Measurements from ENCODE around the gene GINS1.

DNA sequence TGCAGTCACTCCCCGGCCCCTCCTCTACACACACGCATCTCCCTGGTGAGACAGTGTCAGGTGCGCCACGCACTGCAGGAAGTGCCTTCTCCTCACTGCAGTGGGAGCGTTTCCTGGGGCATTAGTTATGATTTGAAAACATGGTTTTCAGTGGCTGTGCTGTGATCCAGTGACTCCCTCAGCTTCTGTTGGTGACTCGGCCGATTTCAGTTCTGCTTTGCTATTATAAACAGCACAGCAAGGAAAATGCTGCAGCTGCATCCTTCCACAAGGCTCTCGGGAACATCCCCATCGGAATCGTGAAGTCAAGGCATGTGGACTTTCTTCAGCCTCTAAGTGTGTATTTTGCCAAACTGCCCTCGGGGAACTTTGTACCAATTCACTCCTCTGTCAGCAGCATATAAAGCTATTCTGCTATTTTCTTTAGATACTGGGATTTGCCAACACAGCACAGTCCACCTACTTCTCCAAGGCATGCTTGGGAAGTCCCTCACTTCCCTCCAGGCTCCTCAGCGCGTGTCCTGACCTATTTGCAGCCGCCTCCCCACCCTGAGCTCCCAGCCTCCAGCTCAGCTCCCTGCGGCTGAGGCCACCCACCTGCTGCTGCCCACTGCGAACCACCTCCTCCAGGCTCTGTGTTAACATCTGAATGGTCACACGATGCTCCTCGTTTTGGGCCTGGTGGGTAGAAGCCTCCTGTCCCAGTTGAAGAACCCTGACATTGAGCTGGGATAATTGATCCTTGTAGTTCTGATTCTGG, 54.5 kb downstream of the GINS1 start:
- TF ChIP-seq, protein P1, sequence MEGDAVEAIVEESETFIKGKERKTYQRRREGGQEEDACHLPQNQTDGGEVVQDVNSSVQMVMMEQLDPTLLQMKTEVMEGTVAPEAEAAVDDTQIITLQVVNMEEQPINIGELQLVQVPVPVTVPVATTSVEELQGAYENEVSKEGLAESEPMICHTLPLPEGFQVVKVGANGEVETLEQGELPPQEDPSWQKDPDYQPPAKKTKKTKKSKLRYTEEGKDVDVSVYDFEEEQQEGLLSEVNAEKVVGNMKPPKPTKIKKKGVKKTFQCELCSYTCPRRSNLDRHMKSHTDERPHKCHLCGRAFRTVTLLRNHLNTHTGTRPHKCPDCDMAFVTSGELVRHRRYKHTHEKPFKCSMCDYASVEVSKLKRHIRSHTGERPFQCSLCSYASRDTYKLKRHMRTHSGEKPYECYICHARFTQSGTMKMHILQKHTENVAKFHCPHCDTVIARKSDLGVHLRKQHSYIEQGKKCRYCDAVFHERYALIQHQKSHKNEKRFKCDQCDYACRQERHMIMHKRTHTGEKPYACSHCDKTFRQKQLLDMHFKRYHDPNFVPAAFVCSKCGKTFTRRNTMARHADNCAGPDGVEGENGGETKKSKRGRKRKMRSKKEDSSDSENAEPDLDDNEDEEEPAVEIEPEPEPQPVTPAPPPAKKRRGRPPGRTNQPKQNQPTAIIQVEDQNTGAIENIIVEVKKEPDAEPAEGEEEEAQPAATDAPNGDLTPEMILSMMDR (IDR thresholded peaks at IDR 0.05) = no peak
- no peak for TF ChIP-seq POLR2A (IDR thresholded peaks at IDR 0.05)
